SU-DHL-6 (cell line): ENCODE measurements around the gene MICOS13.

Experiments used
- H2AFZ ChIP-seq: fragments of 200-600 bp; sonication (generic); 2 replicates; pipeline ENCODE4 v1.6.1; 2014; ENCODE audit warnings: low read depth, mild to moderate bottlenecking, moderate library complexity, mixed read lengths, antibody characterized with exemption, low read length; ENCODE audit not compliant: severe bottlenecking
- H3F3A ChIP-seq: fragments of 200-600 bp; shearing (Covaris generic); 2 replicates; pipeline ENCODE4 v1.6.0; 2016; ENCODE audit warnings: antibody characterized with exemption, mild to moderate bottlenecking; ENCODE audit not compliant: insufficient read depth
- H3K27ac ChIP-seq: fragments of 200-600 bp; sonication (generic); 2 replicates; pipeline ENCODE4 v1.5.1; 2016; ENCODE audit warnings: low read depth, mild to moderate bottlenecking, low read length, moderate library complexity, mixed read lengths
- H3K27me3 ChIP-seq: fragments of 200-600 bp; sonication (generic), shearing (Covaris generic); 2 replicates; pipeline ENCODE4 v1.6.0; 2014; ENCODE audit warnings: mild to moderate bottlenecking, low read length
- H3K36me3 ChIP-seq: fragments of 200-600 bp; sonication (generic); 2 replicates; pipeline ENCODE4 v1.6.1; 2014; ENCODE audit warnings: mild to moderate bottlenecking, low read length, mixed read lengths
- H3K4me2 ChIP-seq: fragments of 300-600, 200-600 bp; shearing (Covaris generic), sonication (generic); 2 replicates; pipeline ENCODE4 v1.6.0; 2014; ENCODE audit warnings: low read length, low read depth, mild to moderate bottlenecking; ENCODE audit not compliant: poor library complexity, severe bottlenecking
- H3K4me3 ChIP-seq: fragments of 200-600 bp; sonication (generic); 2 replicates; pipeline ENCODE4 v1.5.1; 2014; ENCODE audit warnings: antibody characterized with exemption, low read length, mild to moderate bottlenecking, mixed read lengths; ENCODE audit not compliant: insufficient read depth, poor library complexity, severe bottlenecking
- H3K79me2 ChIP-seq: fragments of 200-600 bp; sonication (generic); 2 replicates; pipeline ENCODE4 v1.6.1; 2014; ENCODE audit warnings: mild to moderate bottlenecking, low read length, moderate library complexity; ENCODE audit not compliant: insufficient read depth
- H3K9ac ChIP-seq: fragments of 200-600 bp; sonication (generic); 2 replicates; pipeline ENCODE4 v1.7.0; 2014; ENCODE audit warnings: mild to moderate bottlenecking, low read length
- H3K9me2 ChIP-seq: fragments of 200-600 bp; sonication (generic); replicated peaks from 2 replicates; pipeline ENCODE4 v1.6.1; 2014; ENCODE audit warnings: low read length; ENCODE audit not compliant: insufficient read depth
- H3K9me3 ChIP-seq: fragments of 200-600 bp; sonication (generic); 2 replicates; pipeline ENCODE4 v1.6.1; 2014; ENCODE audit warnings: low read length, mixed read lengths; ENCODE audit not compliant: insufficient read depth
- H4K20me1 ChIP-seq: fragments of 200-600 bp; sonication (generic); 2 replicates; pipeline ENCODE4 v1.6.1; 2014; ENCODE audit warnings: low read depth, mild to moderate bottlenecking, antibody characterized with exemption, low read length, moderate library complexity, mixed read lengths
- EZH2phosphoT487 ChIP-seq: fragments of 200-600 bp; sonication (generic), shearing (Covaris generic); conservative IDR thresholded peaks from 2 replicates; pipeline ENCODE4 v1.6.1; 2018; ENCODE audit warnings: mild to moderate bottlenecking, antibody characterized with exemption, low read length, moderate library complexity, mixed read lengths
- TF ChIP-seq, protein P1 (sequence below): fragments of 200-600 bp; sonication (generic); IDR thresholded peaks from one replicate; pipeline ENCODE4 v1.5.1; 2017; ENCODE audit warnings: antibody characterized with exemption, mild to moderate bottlenecking, low read length, moderate library complexity; ENCODE audit not compliant: insufficient read depth, poor library complexity, severe bottlenecking

The MICOS13 gene

DNA sequence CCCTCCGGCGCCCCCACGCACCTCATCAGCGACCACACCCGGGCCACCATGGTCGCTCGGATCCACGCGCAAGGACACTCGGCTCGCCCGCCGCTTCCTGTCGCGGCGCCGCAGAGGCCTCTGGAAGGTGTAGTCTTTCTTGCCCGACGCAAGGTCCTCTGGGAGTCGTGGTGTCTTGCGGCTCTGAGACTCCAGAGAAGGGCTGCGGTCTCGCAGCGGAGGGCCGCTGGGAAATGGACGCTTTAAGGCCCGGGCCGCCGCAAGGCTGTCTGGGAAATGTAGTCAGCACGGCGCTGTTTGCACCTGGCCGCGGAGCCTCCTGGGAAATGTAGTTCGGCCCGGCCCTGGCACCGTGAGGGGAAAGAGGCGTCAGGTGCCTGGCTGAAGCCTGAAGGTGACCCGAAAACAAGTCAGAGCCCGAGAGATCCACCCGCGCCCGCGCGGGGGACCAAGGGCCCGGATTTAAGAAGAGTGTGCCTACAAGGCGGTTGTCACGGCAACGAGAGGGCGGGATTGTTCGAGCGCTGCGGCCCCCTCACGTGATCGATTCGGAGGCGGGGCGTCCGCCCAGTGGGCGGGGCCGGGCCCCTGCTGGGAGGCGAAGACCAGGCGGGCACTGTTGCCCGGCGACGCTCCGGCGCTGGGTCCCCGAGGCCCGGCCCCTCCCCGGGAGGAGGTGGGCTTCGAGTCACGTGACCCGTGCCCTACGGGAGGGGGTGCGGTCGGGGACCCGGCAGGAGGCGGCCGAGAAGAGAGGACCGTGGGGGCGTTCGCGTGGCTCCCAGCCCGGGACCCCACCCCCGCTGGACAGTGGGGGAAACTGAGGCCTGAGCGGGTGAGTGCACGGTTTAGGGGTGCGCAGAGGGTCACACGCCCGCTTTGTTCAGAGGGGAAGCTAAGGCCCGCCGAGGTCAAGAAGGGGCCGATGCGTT, at the start of gene MICOS13, which contains the start of gene HSD11B1L:
TSS of gene MICOS13 (minus strand) at position 80 of the 932 bp plus-strand sequence. CDS start at position 50, 30 bp downstream.
TSS of gene HSD11B1L (plus strand) at position 591 of the 932 bp plus-strand sequence. CDS start 3,806 bp downstream, outside the sequence.
- Histone ChIP-seq H2AFZ (peak within 1 kb of the TSS; percentile 67), H3K4me3 (peak within 1 kb of the TSS; percentile 100), H3K4me2 (peak within 1 kb of the TSS; percentile 72), H3K9me2 (no peaks in the 10 kb centered on the region), H3K9me3 (no peaks in the 10 kb centered on the region), H3K27me3 (no peaks in the 10 kb centered on the region), H3K79me2 (peaks cover 7% of the 10 kb centered on the region), H3K36me3 (no peaks in the 10 kb centered on the region), H3F3A (peaks cover under 1% of the 10 kb centered on the region; the same call in 1 of the 2 replicates), H3K27ac (peak within 1 kb of the TSS; percentile 51), H4K20me1 (no peaks in the 10 kb centered on the region), H3K9ac (peak within 1 kb of the TSS; percentile 96)
- TF ChIP-seq EZH2phosphoT487, result no peak
- TF ChIP-seq, protein P1, sequence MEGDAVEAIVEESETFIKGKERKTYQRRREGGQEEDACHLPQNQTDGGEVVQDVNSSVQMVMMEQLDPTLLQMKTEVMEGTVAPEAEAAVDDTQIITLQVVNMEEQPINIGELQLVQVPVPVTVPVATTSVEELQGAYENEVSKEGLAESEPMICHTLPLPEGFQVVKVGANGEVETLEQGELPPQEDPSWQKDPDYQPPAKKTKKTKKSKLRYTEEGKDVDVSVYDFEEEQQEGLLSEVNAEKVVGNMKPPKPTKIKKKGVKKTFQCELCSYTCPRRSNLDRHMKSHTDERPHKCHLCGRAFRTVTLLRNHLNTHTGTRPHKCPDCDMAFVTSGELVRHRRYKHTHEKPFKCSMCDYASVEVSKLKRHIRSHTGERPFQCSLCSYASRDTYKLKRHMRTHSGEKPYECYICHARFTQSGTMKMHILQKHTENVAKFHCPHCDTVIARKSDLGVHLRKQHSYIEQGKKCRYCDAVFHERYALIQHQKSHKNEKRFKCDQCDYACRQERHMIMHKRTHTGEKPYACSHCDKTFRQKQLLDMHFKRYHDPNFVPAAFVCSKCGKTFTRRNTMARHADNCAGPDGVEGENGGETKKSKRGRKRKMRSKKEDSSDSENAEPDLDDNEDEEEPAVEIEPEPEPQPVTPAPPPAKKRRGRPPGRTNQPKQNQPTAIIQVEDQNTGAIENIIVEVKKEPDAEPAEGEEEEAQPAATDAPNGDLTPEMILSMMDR, result no peak

DNA sequence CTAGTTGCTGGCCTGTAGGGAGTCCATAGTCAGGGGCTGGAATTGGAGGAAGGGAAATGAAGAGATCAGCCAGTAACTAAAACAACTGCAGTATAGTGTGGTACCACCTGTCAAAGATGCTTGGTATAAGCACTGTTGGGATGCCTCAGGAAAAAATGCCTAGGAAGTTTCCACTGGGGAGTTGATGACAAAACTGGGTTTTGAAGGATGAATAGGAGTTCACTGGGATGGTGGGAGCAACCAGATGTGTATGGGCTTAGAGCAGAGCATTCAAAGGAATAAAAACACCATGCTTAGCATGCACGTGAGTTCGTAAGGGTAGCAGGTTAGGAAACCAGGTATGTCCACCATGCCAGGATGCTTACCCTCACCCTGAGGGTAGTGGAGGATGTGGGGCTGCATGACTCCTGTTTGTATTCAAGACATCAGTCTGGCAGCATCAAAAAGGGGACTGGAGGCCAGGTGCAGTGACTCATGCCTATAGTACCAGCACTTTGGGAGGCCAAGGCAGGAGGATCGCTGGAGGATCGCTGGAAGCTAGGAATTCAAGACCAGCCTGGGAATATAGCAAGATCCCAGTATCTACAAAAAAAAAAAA, 47.2 kb upstream of the MICOS13 start:
- no peak overlapping the region for H3K9ac ChIP-seq
- no peaks in the 10 kb centered on the region for H3K27me3 ChIP-seq
- H3K36me3 ChIP-seq, result no peaks in the 10 kb centered on the region
- no peaks in the 10 kb centered on the region for H3K79me2 ChIP-seq
- H4K20me1 ChIP-seq, result no peaks in the 10 kb centered on the region
- H2AFZ ChIP-seq, result no peak overlapping the region
- no peak overlapping the region for H3K4me3 ChIP-seq
- H3F3A ChIP-seq, result no peaks in the 10 kb centered on the region
- no peak overlapping the region for H3K4me2 ChIP-seq
- TF ChIP-seq, protein P1, result no peak
- no peak for TF ChIP-seq EZH2phosphoT487
- H3K27ac ChIP-seq, result no peak overlapping the region
- no peaks in the 10 kb centered on the region for H3K9me3 ChIP-seq
- no peaks in the 10 kb centered on the region for H3K9me2 ChIP-seq

DNA sequence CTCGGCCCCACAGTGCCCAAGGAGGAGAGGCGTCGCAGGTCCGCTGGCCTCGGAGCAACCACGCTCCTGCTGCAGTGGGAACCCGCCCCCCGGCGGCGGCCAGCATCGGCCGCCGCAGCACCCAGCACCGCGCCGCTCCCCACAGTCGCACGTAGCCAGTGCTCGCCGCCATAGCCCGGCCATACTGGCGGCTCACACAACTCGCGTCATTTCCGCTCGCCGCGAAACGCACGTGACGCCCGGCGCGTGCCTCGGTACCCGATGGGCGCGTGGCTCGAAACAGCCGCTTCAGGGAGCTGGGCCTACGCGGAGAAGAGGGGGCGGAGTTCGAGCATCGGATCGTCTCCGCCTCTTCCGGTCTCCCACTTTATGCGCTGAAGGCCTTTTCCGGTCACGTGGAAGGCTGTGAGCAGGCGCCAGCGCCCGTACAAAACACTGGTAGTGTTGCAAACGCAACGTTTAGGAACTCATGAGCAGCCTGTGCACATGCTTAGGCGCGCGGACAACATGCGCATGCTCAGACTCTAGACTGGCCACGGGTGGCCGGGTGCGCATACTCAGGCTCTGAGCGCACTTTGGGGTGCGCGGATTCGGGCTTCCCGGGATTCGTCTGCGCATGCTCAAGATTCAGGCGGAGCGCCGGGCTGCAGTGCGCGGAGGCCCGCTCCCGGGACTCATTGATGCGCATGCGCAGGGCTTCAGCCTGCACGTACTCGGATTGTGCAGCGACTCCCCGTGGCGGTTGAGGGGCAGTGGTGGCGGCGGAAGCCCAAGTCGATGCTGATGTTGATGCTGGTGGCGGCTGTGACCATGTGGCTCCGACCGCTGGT, 39.9 kb upstream of the MICOS13 start, which contains the start of the genes CATSPERD and LONP1:
TSS of gene CATSPERD (plus strand) at position 677 of the 830 bp plus-strand sequence. CDS start at position 778, 101 bp downstream.
TSS of gene LONP1 (minus strand) at position 186 of the 830 bp plus-strand sequence. CDS start at position 172, 14 bp downstream.
- H3K9me3 ChIP-seq, result no peaks in the 10 kb centered on the region
- H3K27me3 ChIP-seq, result no peaks in the 10 kb centered on the region
- peak within 1 kb of the TSS; percentile 85 for H3K4me2 ChIP-seq
- H3K9me2 ChIP-seq, result no peaks in the 10 kb centered on the region
- H3K27ac ChIP-seq, result peak within 1 kb of the TSS; percentile 84
- TF ChIP-seq, protein P1, result peak; percentile 63
- no peak for TF ChIP-seq EZH2phosphoT487
- peaks cover 44% of the 10 kb centered on the region for H3K79me2 ChIP-seq
- H3K4me3 ChIP-seq, result peak within 1 kb of the TSS; percentile 81
- H4K20me1 ChIP-seq, result peaks cover 12% of the 10 kb centered on the region
- peaks cover 6% of the 10 kb centered on the region; the same call in 1 of the 2 replicates for H3K36me3 ChIP-seq
- peak within 1 kb of the TSS; percentile 87 for H3K9ac ChIP-seq
- H3F3A ChIP-seq, result no peaks in the 10 kb centered on the region
- peak within 1 kb of the TSS; percentile 68 for H2AFZ ChIP-seq
